ENCODE measurements around the gene GEMIN5. TPM values are rescaled to one million over a fixed set of nuclear protein-coding genes. Genes with fewer than 3 reads are reported as not detected.

The GEMIN5 gene
- total RNA-seq, 1 experiment from 2014 or later: 35.8 TPM

DNA sequence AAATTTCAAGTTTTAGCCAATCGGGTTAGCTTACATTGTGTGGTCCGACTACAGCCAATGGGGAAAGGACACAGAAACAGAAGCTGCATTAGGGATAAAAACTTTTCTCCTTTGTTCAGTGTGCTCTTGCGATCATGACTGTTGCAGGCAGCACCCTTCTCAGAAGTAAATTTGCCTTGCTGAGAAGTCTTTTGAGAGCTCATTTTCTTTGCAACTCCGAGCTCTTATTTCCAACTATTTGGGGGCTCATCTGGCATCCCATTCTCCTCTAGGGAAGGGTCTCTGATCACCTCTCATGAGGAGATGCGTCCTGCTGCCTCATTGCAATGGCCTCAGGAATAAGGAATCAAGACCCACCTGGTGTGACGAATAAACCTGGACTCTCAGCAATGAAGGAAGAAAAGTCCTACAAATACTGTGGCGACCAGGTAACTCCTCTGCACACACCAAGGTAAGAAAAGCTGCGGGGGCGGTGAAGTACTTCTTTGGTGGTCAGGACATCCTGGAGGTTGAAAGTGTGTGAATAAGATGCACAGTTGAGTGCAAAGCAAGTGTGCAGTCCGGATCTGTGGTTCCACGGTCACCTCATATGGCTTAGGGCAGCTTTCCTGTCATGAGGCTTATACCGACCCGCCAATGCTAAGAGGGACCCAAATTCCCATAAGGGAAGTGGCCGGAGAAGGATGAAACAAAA lies 59.2 kb downstream of the GEMIN5 start:
- Histone ChIP-seq H3K79me1 (ENCODE audit: insufficient read depth, low read depth, low read length, poor library complexity, severe bottlenecking) (no peaks in the 10 kb centered on the region), H3K56ac (ENCODE audit: insufficient read length, low read depth, low read length) (no peak overlapping the region), H2BK120ac (ENCODE audit: low read depth, low read length, poor library complexity, severe bottlenecking) (no peak overlapping the region), H4K91ac (ENCODE audit: insufficient read length, low read depth, low read length) (no peak overlapping the region), H3K14ac (ENCODE audit: insufficient read depth, low read length) (no peak overlapping the region), H4K20me1 (ENCODE audit: control insufficient read depth, insufficient read depth, insufficient read length) (no peaks in the 10 kb centered on the region), H3K18ac (ENCODE audit: insufficient read length, low read depth, low read length) (no peak overlapping the region), H3K4ac (ENCODE audit: low read depth, low read length) (no peak overlapping the region), H3K27ac (ENCODE audit: insufficient read length, low read depth, low read length) (no peak overlapping the region), H3K23me2 (ENCODE audit: insufficient read length, low read depth, low read length, poor library complexity, severe bottlenecking) (no peaks in the 10 kb centered on the region), H3T11ph (ENCODE audit: low read length) (no peak overlapping the region), H4K5ac (ENCODE audit: insufficient read length, low read depth, low read length) (no peak overlapping the region), H3K9ac (ENCODE audit: extremely low read depth, insufficient read length, low read length) (no peak overlapping the region), H4K8ac (replicated peaks; ENCODE audit: insufficient read length, low read depth, low read length) (no peak overlapping the region), H3K9me3 (ENCODE audit: control insufficient read depth, low read depth, low read length) (no peaks in the 10 kb centered on the region), H3K27me3 (ENCODE audit: insufficient read depth, low read length) (no peaks in the 10 kb centered on the region), H2BK15ac (ENCODE audit: low read depth, low read length) (no peak overlapping the region), H3K4me1 (ENCODE audit: insufficient read depth, low read length) (no peaks in the 10 kb centered on the region), H3K79me2 (ENCODE audit: insufficient read depth, low read length) (no peaks in the 10 kb centered on the region), H2BK12ac (ENCODE audit: insufficient read length, low read depth, low read length) (no peak overlapping the region), H2AFZ (ENCODE audit: low read length) (no peak overlapping the region), H3K23ac (ENCODE audit: insufficient read length, low read depth, low read length) (no peak overlapping the region), H2BK20ac (ENCODE audit: low read depth, low read length, poor library complexity, severe bottlenecking) (no peak overlapping the region), H2AK5ac (ENCODE audit: insufficient read length, low read length) (no peak overlapping the region), H3K4me2 (ENCODE audit: insufficient read depth, insufficient read length, low read length) (no peak overlapping the region), H2BK5ac (ENCODE audit: insufficient read length, low read length) (no peak overlapping the region)
- H3K36me3 Mint-ChIP-seq (ENCODE audit: insufficient read depth in 1 of 3, low read depth in 3 of 3): peaks cover 39 to 82% (median 55%) of the 10 kb centered on the region in 3 experiments
- no peaks in the 10 kb centered on the region for H3K4me1 Mint-ChIP-seq
- H3K27ac Mint-ChIP-seq: no peak overlapping the region; a peak in 1 of 7 replicates
- H3K27me3 Mint-ChIP-seq (ENCODE audit: low read depth): peaks cover 2% of the 10 kb centered on the region; the same call in 1 of the 2 replicates
- TF ChIP-seq, protein P1, sequence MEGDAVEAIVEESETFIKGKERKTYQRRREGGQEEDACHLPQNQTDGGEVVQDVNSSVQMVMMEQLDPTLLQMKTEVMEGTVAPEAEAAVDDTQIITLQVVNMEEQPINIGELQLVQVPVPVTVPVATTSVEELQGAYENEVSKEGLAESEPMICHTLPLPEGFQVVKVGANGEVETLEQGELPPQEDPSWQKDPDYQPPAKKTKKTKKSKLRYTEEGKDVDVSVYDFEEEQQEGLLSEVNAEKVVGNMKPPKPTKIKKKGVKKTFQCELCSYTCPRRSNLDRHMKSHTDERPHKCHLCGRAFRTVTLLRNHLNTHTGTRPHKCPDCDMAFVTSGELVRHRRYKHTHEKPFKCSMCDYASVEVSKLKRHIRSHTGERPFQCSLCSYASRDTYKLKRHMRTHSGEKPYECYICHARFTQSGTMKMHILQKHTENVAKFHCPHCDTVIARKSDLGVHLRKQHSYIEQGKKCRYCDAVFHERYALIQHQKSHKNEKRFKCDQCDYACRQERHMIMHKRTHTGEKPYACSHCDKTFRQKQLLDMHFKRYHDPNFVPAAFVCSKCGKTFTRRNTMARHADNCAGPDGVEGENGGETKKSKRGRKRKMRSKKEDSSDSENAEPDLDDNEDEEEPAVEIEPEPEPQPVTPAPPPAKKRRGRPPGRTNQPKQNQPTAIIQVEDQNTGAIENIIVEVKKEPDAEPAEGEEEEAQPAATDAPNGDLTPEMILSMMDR (conservative IDR thresholded peaks at IDR 0.05): no peak
- H3K4me3 Mint-ChIP-seq: no peak overlapping the region
- peaks cover 12 to 17% of the 10 kb centered on the region in 2 experiments; a peak in 4 of 5 replicates for H3K9me3 Mint-ChIP-seq
- DNase-seq: no peak
- no CpG with 5 or more reads among the region's 14 CpGs for WGBS (ENCODE audit: extremely low coverage, insufficient read length, low lambda C conversion rate)
